Gastroesophageal sphincter (tissue), 4 donors: Measurements from ENCODE around the gene SULT1B1. TPM values are rescaled to one million over a fixed set of nuclear protein-coding genes. Genes with fewer than 3 reads are reported as not detected.
A peak's percentile ranks its signal among the peaks of the same experiment; 100 is the strongest.

Experiments
- ATAC-seq: fragments of 150-250 bp; one replicate; pipeline ENCODE4 v1.9.1; 2016; ENCODE audit warnings: mild to moderate bottlenecking, moderate library complexity
- H3K27ac ChIP-seq, 4 donors: fragments of 200-600 bp; sonication (generic) in 3 of 4; 1 replicate in 3 of 4; 2 replicates in 1 of 4; pipeline ENCODE4 v1.5.1; 2016 to 2019
- H3K27me3 ChIP-seq: fragments of 200-600 bp; sonication (generic); one replicate; pipeline ENCODE4 v1.5.1; 2019
- H3K36me3 ChIP-seq, 2 donors: fragments of 200-600 bp; sonication (generic); one replicate each; pipeline ENCODE4 v1.5.1; 2019; ENCODE audit warnings: control low read depth in 1 of 2
- H3K4me1 ChIP-seq, 3 donors: fragments of 200-600 bp; sonication (generic); 1 replicate in 2 of 3; 2 replicates in 1 of 3; pipeline ENCODE4 v1.5.1; 2016 to 2019; ENCODE audit warnings: control low read depth in 2 of 3
- H3K4me3 ChIP-seq, 2 donors: fragments of 200-600 bp; sonication (generic); one replicate each; pipeline ENCODE4 v1.5.1; 2019; ENCODE audit warnings: mild to moderate bottlenecking in 1 of 2, moderate library complexity in 1 of 2
- H3K9me3 ChIP-seq, 3 donors: fragments of 200-600 bp; sonication (generic); one replicate each; pipeline ENCODE4 v1.5.1; 2017 to 2019; ENCODE audit warnings: control low read depth in 2 of 3
- EP300 ChIP-seq: sonication (generic); formaldehyde crosslinking; IDR thresholded peaks from one replicate; pipeline ENCODE4 v1.6.1; 2017; ENCODE audit warnings: antibody characterized with exemption, mild to moderate bottlenecking
- POLR2A ChIP-seq, 2 donors: fragments of 450-650 bp; IDR thresholded peaks; one replicate each; pipeline ENCODE4 v1.6.1; 2017; ENCODE audit warnings: antibody characterized with exemption in 2 of 2, mild to moderate bottlenecking in 2 of 2, moderate library complexity in 1 of 2
- POLR2AphosphoS5 ChIP-seq: sonication (generic); formaldehyde crosslinking; IDR thresholded peaks from one replicate; pipeline ENCODE4 v1.6.1; 2017; ENCODE audit warnings: antibody characterized with exemption
- WGBS, 2 donors: methylation state at CpG; one replicate each; pipeline ENCODE4 v1.1.5; 2018; ENCODE audit warnings: low coverage in 1 of 2; 5-methylcytosine and 5-hydroxymethylcytosine counted together
- total RNA-seq, 4 donors: library from RNA; depleted of rRNA; stranded (reverse); fragments of >200 nt; gene quantifications; one replicate each; pipeline ENCODE4 v1.1.0, GENCODE V29; 2016
- TF ChIP-seq, protein P1 (sequence below), 4 experiments: fragments of 200-600 bp in 2 of 4; fragments of 450-650 bp in 2 of 4; sonication (generic) in 1 of 4; IDR thresholded peaks; one replicate each; pipeline ENCODE4 v1.5.1; 2017 to 2019; ENCODE audit warnings: antibody characterized with exemption in 4 of 4, mild to moderate bottlenecking in 2 of 4, moderate library complexity in 2 of 4

The SULT1B1 gene
- total RNA-seq, 4 donors from 2014 or later, result 0.27 to 1.3 (median 0.87) TPM

DNA sequence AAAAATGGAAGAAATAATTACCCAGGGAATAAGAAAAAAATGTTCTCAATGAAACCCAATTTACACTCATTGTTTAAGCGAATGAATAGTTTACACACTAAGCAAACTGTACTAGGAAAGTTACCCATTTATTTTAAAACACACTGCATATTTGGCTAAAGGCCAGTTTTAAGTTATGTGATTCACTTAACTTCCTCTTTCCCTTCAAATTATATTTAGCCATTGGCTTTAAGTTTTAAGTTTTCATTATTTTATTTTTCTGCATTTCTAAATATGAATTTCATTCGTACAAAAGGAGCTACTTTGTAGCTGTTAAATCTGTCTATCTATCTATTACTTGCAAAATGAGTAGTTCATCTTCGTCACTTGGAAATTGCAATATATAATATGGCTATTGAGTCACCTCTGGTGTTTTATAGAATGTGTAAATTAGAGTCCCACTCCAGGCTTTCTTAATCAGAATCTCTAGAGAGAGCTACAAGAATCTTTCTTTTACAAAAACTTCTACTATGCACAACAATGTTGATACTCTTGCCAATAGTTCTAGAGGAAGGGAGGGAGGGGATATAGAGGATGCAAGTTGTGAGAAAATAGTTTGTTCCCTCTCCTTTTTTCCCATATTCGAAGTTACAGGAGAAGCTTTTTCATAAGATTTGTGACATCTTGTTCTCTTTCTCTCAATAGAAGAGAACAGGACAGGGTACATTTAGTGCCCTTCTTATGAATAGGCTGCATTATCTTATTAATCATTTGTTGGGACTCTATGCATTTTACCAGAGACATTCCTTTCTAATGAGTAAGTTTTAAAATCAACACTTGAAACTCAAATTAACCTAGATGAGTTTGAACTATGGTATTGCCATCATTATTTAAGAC lies 41.8 kb downstream of the SULT1B1 start:
- Histone ChIP-seq H3K27me3 (no peaks in the 10 kb centered on the region), H3K4me1 (no peaks in the 10 kb centered on the region), H3K4me3 (no peak overlapping the region), H3K9me3 (no peaks in the 10 kb centered on the region), H3K36me3 (no peaks in the 10 kb centered on the region), H3K27ac (peak overlapping the region in 1 of 4 donors; percentile 24)
- 33 to 37% methylated on average over 4 of the region's 4 CpGs for WGBS, 2 donors
- no peak for ATAC-seq
- TF ChIP-seq, protein P1, sequence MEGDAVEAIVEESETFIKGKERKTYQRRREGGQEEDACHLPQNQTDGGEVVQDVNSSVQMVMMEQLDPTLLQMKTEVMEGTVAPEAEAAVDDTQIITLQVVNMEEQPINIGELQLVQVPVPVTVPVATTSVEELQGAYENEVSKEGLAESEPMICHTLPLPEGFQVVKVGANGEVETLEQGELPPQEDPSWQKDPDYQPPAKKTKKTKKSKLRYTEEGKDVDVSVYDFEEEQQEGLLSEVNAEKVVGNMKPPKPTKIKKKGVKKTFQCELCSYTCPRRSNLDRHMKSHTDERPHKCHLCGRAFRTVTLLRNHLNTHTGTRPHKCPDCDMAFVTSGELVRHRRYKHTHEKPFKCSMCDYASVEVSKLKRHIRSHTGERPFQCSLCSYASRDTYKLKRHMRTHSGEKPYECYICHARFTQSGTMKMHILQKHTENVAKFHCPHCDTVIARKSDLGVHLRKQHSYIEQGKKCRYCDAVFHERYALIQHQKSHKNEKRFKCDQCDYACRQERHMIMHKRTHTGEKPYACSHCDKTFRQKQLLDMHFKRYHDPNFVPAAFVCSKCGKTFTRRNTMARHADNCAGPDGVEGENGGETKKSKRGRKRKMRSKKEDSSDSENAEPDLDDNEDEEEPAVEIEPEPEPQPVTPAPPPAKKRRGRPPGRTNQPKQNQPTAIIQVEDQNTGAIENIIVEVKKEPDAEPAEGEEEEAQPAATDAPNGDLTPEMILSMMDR (IDR thresholded peaks at IDR 0.05), result no peak
- TF ChIP-seq EP300, result no peak
- no peak for TF ChIP-seq POLR2A (IDR thresholded peaks at IDR 0.05)
- no peak for TF ChIP-seq POLR2AphosphoS5

DNA sequence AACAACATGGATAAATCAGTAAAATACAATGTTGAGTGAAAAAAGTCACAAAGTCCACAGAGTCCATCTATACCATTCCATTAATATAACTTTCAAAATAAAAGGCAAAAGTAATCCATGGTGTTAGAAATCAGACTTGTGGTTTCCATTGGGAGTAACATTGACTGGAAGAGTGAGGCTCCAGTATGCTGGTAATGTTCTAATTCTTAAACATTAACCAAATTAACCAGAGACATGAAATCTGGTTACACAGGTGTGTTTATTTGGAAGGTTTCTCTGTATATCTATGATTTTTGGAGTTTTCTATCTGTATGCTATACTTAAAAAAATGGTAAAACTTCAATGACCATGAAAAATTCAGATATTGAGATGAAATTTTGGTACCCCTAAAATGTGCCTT lies 42.6 kb downstream of the SULT1B1 start:
- no peak for TF ChIP-seq POLR2AphosphoS5
- no peak for TF ChIP-seq POLR2A (IDR thresholded peaks at IDR 0.05)
- TF ChIP-seq EP300, result no peak
- TF ChIP-seq, protein P1 (IDR thresholded peaks at IDR 0.05), result no peak

DNA sequence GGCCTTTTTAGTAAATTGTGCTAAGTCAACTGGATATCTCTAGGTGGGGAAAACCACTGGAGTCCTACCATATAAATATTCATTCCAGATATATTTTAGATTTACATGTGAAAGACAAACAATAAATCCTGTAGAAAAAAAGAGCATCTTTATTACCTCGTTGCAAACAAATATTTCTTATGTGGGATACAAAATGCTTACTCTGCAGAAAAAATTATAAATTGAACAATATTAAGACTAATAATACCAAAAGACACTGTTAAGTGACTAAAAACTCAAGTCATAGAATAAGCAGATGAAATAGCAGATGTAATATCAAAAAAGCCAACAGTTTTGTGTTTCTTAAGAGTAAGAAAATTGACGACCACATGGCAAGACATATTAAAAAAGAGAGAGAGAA lies 43.8 kb downstream of the SULT1B1 start:
- WGBS, 2 donors, result 74 to 94% methylated on average over 2 of the region's 2 CpGs
- H3K9me3 ChIP-seq, result no peaks in the 10 kb centered on the region

More for the DNA sequence above, 42.6 kb downstream of the SULT1B1 start:
- ATAC-seq, result no peak
- Histone ChIP-seq H3K36me3 (no peaks in the 10 kb centered on the region), H3K27ac (no peak overlapping the region), H3K4me3 (no peak overlapping the region), H3K9me3 (no peaks in the 10 kb centered on the region), H3K27me3 (no peaks in the 10 kb centered on the region), H3K4me1 (no peaks in the 10 kb centered on the region)

DNA sequence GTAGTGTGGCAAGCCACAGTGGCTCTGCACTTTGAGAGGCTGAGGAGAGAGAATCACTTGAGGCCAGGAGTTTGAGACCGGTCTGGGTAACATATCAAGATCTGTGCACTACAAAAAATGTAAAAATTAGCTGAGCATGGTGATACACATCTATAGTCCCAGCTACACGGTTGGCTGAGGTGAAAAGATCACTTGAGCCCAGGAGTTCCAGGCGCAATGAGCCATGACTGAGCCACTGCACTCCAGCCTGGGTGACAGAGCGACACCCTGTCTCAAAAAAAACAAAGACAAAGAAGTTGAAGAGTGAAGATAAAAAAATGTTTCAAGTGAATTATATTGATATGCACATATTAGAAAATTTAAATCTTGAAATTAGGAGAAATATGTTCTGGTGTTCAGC lies 46.3 kb downstream of the SULT1B1 start:
- TF ChIP-seq, protein P1 (IDR thresholded peaks at IDR 0.05), result no peak
- TF ChIP-seq EP300 (no peak), POLR2A (IDR thresholded peaks at IDR 0.05) (no peak), POLR2AphosphoS5 (no peak)
- 50 to 92% methylated on average over 3 to 4 of the region's 4 CpGs for WGBS, 2 donors
- H3K27ac ChIP-seq, result no peak overlapping the region
- no peaks in the 10 kb centered on the region for H3K9me3 ChIP-seq
- no peak for ATAC-seq
- H3K4me3 ChIP-seq, result no peak overlapping the region
- H3K27me3 ChIP-seq, result no peaks in the 10 kb centered on the region
- H3K36me3 ChIP-seq, result no peaks in the 10 kb centered on the region
- no peaks in the 10 kb centered on the region for H3K4me1 ChIP-seq

More for the DNA sequence above, 43.8 kb downstream of the SULT1B1 start:
- no peaks in the 10 kb centered on the region for H3K36me3 ChIP-seq
- H3K4me1 ChIP-seq, result no peaks in the 10 kb centered on the region
- no peak overlapping the region for H3K27ac ChIP-seq
- ATAC-seq, result no peak
- no peaks in the 10 kb centered on the region for H3K27me3 ChIP-seq
- no peak overlapping the region for H3K4me3 ChIP-seq
- no peak for TF ChIP-seq EP300
- TF ChIP-seq, protein P1 (IDR thresholded peaks at IDR 0.05), result no peak
- TF ChIP-seq POLR2AphosphoS5, result no peak
- no peak for TF ChIP-seq POLR2A (IDR thresholded peaks at IDR 0.05)

DNA sequence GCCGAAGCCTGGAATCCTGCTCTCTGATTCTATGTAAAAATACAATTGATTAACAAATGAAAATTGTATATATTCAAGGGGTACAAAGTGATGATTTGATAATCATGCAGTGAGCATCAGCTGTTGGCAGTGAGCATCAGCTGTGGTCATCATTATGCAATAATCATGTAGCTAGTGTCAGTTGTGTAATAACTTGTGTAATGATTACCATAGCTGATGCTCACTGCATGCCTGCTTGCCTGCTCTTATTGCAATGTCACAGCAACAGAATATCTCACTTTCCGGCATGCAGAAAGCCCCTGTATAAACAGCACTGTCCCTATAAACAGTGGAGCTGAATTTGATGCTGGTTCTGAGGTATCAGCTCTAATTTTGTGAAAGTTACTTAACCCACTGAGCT lies 46.8 kb downstream of the SULT1B1 start:
- peak; percentile 71 for ATAC-seq
- no peak for TF ChIP-seq POLR2AphosphoS5
- TF ChIP-seq EP300, result no peak
- TF ChIP-seq, protein P1 (IDR thresholded peaks at IDR 0.05), result no peak
- TF ChIP-seq POLR2A (IDR thresholded peaks at IDR 0.05), result no peak
- H3K4me3 ChIP-seq, result no peak overlapping the region
- H3K9me3 ChIP-seq, result no peaks in the 10 kb centered on the region
- WGBS, 2 donors, result 83 to 85% methylated on average over 2 of the region's 2 CpGs
- H3K36me3 ChIP-seq, result no peaks in the 10 kb centered on the region
- no peak overlapping the region for H3K27ac ChIP-seq
- no peaks in the 10 kb centered on the region for H3K4me1 ChIP-seq
- H3K27me3 ChIP-seq, result no peaks in the 10 kb centered on the region
